Measurements from ENCODE around the gene KRT74. TPM values are rescaled to one million over a fixed set of nuclear protein-coding genes. Genes with fewer than 3 reads are reported as not detected.

KRT74 gene
- total RNA-seq, 1 donor from 2014 or later: not detected

GRCh38 chr12:52530366-52530765 is 43.3 kb downstream of the KRT74 start:
- DNase-seq (ENCODE audit: low spot score): no peak
- Mint-ChIP-seq H3K27ac (ENCODE audit: unreplicated experiment) (no peak overlapping the region), H3K4me3 (ENCODE audit: unreplicated experiment) (no peak overlapping the region), H3K9me3 (ENCODE audit: low read depth) (no peaks in the 10 kb centered on the region), H3K36me3 (ENCODE audit: low read depth) (no peaks in the 10 kb centered on the region), H3K27me3 (ENCODE audit: low read depth) (peaks cover 27% of the 10 kb centered on the region), H3K4me1 (ENCODE audit: low read depth) (no peaks in the 10 kb centered on the region)
- TF ChIP-seq, protein P1, sequence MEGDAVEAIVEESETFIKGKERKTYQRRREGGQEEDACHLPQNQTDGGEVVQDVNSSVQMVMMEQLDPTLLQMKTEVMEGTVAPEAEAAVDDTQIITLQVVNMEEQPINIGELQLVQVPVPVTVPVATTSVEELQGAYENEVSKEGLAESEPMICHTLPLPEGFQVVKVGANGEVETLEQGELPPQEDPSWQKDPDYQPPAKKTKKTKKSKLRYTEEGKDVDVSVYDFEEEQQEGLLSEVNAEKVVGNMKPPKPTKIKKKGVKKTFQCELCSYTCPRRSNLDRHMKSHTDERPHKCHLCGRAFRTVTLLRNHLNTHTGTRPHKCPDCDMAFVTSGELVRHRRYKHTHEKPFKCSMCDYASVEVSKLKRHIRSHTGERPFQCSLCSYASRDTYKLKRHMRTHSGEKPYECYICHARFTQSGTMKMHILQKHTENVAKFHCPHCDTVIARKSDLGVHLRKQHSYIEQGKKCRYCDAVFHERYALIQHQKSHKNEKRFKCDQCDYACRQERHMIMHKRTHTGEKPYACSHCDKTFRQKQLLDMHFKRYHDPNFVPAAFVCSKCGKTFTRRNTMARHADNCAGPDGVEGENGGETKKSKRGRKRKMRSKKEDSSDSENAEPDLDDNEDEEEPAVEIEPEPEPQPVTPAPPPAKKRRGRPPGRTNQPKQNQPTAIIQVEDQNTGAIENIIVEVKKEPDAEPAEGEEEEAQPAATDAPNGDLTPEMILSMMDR (IDR thresholded peaks at IDR 0.05): no peak

- peaks cover 27% of the 10 kb centered on the region for H3K27me3 Mint-ChIP-seq (ENCODE audit: low read depth)
- no peak overlapping the region for H3K4me3 Mint-ChIP-seq (ENCODE audit: unreplicated experiment)
- no peak overlapping the region for H3K27ac Mint-ChIP-seq (ENCODE audit: unreplicated experiment)
- H3K36me3 Mint-ChIP-seq (ENCODE audit: low read depth): no peaks in the 10 kb centered on the region
- H3K9me3 Mint-ChIP-seq (ENCODE audit: low read depth): no peaks in the 10 kb centered on the region
- H3K4me1 Mint-ChIP-seq (ENCODE audit: low read depth): no peaks in the 10 kb centered on the region
- TF ChIP-seq, protein P1 (IDR thresholded peaks at IDR 0.05): no peak
- no peak for DNase-seq (ENCODE audit: low spot score)
These were observed 43.8 kb downstream of the KRT74 start for GRCh38 chr12:52529846-52530245.

- Mint-ChIP-seq H3K9me3 (ENCODE audit: low read depth) (no peaks in the 10 kb centered on the region), H3K4me3 (ENCODE audit: unreplicated experiment) (no peak overlapping the region), H3K27me3 (ENCODE audit: low read depth) (peaks cover 27% of the 10 kb centered on the region), H3K4me1 (ENCODE audit: low read depth) (no peaks in the 10 kb centered on the region), H3K36me3 (ENCODE audit: low read depth) (no peaks in the 10 kb centered on the region), H3K27ac (ENCODE audit: unreplicated experiment) (no peak overlapping the region)
- TF ChIP-seq, protein P1 (IDR thresholded peaks at IDR 0.05): no peak
- DNase-seq (ENCODE audit: low spot score): no peak
These were observed 44.2 kb downstream of the KRT74 start for GRCh38 chr12:52529417-52529816.

GRCh38 chr12:52528641-52529143 is 45.0 kb downstream of the KRT74 start:
- Mint-ChIP-seq H3K27ac (ENCODE audit: unreplicated experiment) (no peak overlapping the region), H3K36me3 (ENCODE audit: low read depth) (no peaks in the 10 kb centered on the region), H3K27me3 (ENCODE audit: low read depth) (peaks cover 28% of the 10 kb centered on the region), H3K4me3 (ENCODE audit: unreplicated experiment) (no peak overlapping the region), H3K4me1 (ENCODE audit: low read depth) (no peaks in the 10 kb centered on the region), H3K9me3 (ENCODE audit: low read depth) (no peaks in the 10 kb centered on the region)
- no peak for DNase-seq (ENCODE audit: low spot score)
- TF ChIP-seq, protein P1 (IDR thresholded peaks at IDR 0.05): no peak

DNA sequence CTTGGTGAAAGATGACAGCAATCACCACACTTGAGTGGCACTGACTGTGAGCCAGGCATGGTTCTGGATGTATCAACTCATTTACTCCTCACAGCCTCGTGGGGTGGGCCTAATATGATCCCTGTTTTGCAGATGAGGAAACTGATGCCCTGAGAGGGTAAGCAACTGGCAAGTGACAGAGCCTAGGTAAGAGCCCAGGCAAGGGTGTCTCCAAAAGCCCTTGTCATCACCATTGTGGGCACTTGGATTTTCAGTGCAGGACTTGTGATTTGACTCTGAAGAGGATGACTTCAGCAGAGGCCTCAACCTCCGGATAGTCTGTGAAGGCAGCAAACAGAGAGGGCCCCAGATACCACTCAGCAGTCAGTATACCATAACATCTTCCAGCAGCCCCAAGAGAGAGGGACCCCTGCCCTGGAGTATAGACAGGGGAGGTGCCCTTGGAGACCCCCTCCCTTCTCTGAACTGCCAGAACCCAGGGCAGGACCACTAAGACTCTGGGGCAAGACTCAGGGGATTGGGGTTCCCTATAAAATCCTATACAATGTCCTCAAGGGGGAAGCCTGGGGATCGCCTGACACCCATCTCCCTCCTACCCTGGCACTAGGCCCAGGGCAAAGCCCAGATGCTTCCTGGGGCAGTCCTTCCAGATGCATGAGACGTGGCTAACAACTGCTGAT is 46.4 kb downstream of the KRT74 start:
- Mint-ChIP-seq H3K4me3 (ENCODE audit: unreplicated experiment) (no peak overlapping the region), H3K9me3 (ENCODE audit: low read depth) (no peaks in the 10 kb centered on the region), H3K36me3 (ENCODE audit: low read depth) (no peaks in the 10 kb centered on the region), H3K27me3 (ENCODE audit: low read depth) (peaks cover 34% of the 10 kb centered on the region), H3K4me1 (ENCODE audit: low read depth) (peaks cover 4% of the 10 kb centered on the region), H3K27ac (ENCODE audit: unreplicated experiment) (no peak overlapping the region)
- TF ChIP-seq, protein P1 (IDR thresholded peaks at IDR 0.05): no peak
- DNase-seq (ENCODE audit: low spot score): no peak

Measured in chondrocyte (in vitro differentiated cells).